Activated CD4-positive, alpha-beta T cell treated with anti-CD3 and anti-CD28 coated beads for 36 hours (primary cell): Measurements from ENCODE around the gene SLC34A3. TPM values are rescaled to one million over a fixed set of nuclear protein-coding genes. Genes with fewer than 3 reads are reported as not detected.

ENCODE experiments used
- ATAC-seq: fragments of 200-7000 bp; cut with Tn5 transposase; one replicate; pipeline ENCODE4 v1.10.0; 2021; ENCODE audit warnings: mild to moderate bottlenecking, moderate library complexity
- CTCF ChIA-PET: fragments of 350-600 bp; sonication (Branson Sonifier 250); formaldehyde crosslinking; loops from one replicate; lab custom pipeline; 2021; ENCODE audit warnings: antibody characterized with exemption; lab: Charles Lee
- POLR2A ChIA-PET: fragments of 350-600 bp; sonication (Branson Sonifier 250); formaldehyde crosslinking; loops from one replicate; lab custom pipeline; 2021; ENCODE audit warnings: antibody characterized with exemption, inconsistent platforms; lab: Charles Lee
- DNase-seq: peaks from one replicate; pipeline ENCODE4 v3.0.0-alpha.2; 2020
- H3K27ac Mint-ChIP-seq: one replicate; pipeline ENCODE4 v1.8.0; 2021; ENCODE audit warnings: mixed read lengths
- H3K27me3 Mint-ChIP-seq: one replicate; pipeline ENCODE4 v1.8.0; 2021; ENCODE audit warnings: mixed read lengths
- H3K36me3 Mint-ChIP-seq: one replicate; pipeline ENCODE4 v1.8.0; 2021; ENCODE audit warnings: low read depth, mixed read lengths
- H3K4me1 Mint-ChIP-seq: one replicate; pipeline ENCODE4 v1.8.0; 2021; ENCODE audit warnings: mixed read lengths
- H3K4me3 Mint-ChIP-seq: one replicate; pipeline ENCODE4 v1.8.0; 2021; ENCODE audit warnings: mild to moderate bottlenecking, moderate library complexity, mixed read lengths
- H3K9me3 Mint-ChIP-seq: one replicate; pipeline ENCODE4 v1.8.0; 2021; ENCODE audit warnings: low read depth, mixed read lengths
- intact Hi-C, 2 experiments: fragments of 100-400 bp; cut with DNase I in 1 of 2; cut with micrococcal nuclease in 1 of 2; formaldehyde crosslinking; loops; one replicate each; pipeline versions ENCODE4 v1.14.2 to v1.15.1; 2022 to 2024; cut with DNase I, micrococcal nuclease
- total RNA-seq, 2 experiments: library from RNA; stranded (reverse); gene quantifications; one replicate each; pipeline ENCODE4 v1.2.3, GENCODE V29; 2021

SLC34A3 gene
- total RNA-seq, 2 experiments from 2014 or later: not detected

DNA sequence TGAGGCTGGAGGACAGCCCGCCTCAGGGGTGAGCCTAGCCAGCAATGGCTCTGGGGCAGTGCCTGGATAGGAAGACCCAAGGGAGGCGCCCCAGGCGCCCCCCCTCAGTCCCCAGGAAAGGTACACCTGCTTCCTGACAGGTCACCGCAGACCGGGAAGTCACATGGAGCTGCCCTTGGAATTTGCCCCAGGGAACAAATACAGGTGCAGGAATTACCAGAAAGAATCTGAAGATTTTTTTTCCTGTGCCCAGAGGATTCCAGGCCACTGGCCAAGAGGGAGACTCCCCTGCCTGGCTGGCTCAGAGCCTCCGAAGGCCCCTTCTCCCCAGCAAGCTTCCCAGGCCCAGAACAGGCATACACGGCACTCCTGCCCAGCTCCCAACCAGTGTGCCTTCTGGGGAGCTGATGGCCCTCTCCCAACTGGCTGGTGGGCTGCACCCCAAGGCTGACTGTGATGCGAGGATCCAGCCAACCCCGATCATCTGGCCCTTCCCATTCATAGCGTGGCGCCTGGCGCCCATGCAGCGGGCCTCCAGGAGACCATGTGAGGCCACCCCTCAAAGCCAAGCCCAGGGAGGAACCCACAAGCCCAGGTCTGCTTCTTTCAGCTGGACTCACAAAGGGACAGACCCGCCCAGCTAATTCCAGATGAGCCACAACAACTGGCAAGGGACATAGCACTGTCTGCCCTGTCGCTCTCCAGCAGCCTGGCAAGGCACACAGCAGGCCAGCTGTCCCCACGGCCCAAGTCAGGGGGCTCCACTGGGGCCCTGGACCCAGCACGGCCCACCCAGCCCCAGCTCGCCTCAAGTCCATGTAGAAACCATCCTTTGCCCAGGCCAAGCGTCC is 32.4 kb upstream of the SLC34A3 start:
- Mint-ChIP-seq H3K9me3 (no peaks in the 10 kb centered on the region), H3K4me1 (peaks cover 20% of the 10 kb centered on the region), H3K36me3 (no peaks in the 10 kb centered on the region), H3K4me3 (peak overlapping the region; percentile 33), H3K27me3 (no peaks in the 10 kb centered on the region), H3K27ac (no peak overlapping the region)
- intact Hi-C loops: no loop called here
- ATAC-seq (no peak), DNase-seq (no peak)
- ChIA-PET POLR2A (interaction anchor here (1.0 kb wide), 1 partner anchor 46 kb away, joined by 3 read pairs; no protein-coding TSS in a partner anchor), CTCF (interaction anchor here (0.5 kb wide), 1 partner anchor 527 kb away, joined by 3 read pairs; no protein-coding TSS in a partner anchor)

DNA sequence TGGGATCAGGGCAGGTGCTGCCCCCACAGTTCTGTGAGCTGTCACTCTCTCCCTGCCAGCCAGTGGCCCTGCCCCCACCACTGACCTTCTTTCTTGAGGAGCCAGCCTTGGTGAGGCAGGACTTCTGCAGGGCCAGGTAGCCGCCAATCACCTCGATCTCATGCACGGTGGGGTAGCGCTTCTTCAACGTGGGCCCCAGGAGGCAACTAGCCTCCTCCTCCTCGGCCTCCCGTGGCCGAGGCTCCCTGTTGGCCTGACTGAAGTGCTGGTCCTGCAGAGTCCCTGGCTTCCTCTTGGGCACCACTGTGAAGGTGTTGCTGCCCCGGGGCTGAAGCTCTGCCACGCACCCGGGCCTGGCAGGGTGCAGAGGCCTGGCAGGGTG is 31.8 kb upstream of the SLC34A3 start:
- no peak overlapping the region for H3K27ac Mint-ChIP-seq
- peaks cover 22% of the 10 kb centered on the region for H3K4me1 Mint-ChIP-seq

DNA sequence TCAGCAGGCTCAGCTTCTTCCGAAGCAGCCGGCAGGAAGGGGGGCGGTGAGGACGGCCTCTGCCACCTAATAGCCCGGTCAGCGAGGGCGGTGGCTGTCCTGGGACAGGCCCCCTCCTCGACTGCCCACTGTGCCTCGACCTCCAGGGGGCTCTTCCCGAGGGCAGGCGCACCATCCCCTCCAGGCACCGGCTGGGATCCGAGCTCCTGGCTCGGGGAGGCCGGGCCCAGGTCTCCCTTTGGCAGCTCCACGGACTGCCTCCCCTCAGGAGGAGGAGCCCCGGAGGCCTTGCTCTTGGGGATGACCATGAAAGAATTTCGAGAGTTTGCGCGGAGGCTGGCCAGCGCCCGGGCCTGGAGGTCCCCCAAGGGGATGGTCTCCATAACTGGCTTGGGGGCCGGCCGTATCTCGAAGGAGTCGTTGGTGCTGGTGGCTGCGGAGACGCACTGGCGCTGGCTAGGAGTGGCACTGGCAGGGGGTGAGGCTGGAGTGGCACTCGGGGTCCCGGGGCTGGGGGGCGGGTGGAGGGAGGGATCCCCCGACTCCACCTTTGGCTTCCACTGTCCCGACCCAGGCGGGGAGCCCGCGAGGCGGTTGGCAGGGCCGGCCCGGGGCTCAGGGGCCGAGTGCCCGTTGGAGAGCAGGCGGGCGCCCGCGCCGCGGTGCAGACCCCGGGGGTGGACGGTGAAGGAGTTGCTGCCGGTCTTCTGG is 31.1 kb upstream of the SLC34A3 start:
- H3K27ac Mint-ChIP-seq: no peak overlapping the region
- POLR2A ChIA-PET: no interaction called here
- intact Hi-C loops: loop anchor here (1.0 to 5.0 kb wide), 13 partner anchors 11 to 716 kb away; partner anchors contain the start of genes ANAPC2 (in 2 of the 2), SSNA1 (in 2 of the 2), ABCA2 (in 1 of the 2) and EXD3 (in 1 of the 2)

More for the DNA sequence above, 31.8 kb upstream of the SLC34A3 start:
- intact Hi-C loops: no loop called here
- H3K27me3 Mint-ChIP-seq: no peaks in the 10 kb centered on the region
- H3K4me3 Mint-ChIP-seq: peak overlapping the region; percentile 72
- POLR2A ChIA-PET: interaction anchor here (1.0 kb wide), 1 partner anchor 45 kb away, joined by 3 read pairs; no protein-coding TSS in a partner anchor
- CTCF ChIA-PET: interaction anchor here (0.5 kb wide), 1 partner anchor 527 kb away, joined by 3 read pairs; no protein-coding TSS in a partner anchor
- no peaks in the 10 kb centered on the region for H3K9me3 Mint-ChIP-seq
- ATAC-seq: no peak
- H3K36me3 Mint-ChIP-seq: no peaks in the 10 kb centered on the region
- DNase-seq: no peak

DNA sequence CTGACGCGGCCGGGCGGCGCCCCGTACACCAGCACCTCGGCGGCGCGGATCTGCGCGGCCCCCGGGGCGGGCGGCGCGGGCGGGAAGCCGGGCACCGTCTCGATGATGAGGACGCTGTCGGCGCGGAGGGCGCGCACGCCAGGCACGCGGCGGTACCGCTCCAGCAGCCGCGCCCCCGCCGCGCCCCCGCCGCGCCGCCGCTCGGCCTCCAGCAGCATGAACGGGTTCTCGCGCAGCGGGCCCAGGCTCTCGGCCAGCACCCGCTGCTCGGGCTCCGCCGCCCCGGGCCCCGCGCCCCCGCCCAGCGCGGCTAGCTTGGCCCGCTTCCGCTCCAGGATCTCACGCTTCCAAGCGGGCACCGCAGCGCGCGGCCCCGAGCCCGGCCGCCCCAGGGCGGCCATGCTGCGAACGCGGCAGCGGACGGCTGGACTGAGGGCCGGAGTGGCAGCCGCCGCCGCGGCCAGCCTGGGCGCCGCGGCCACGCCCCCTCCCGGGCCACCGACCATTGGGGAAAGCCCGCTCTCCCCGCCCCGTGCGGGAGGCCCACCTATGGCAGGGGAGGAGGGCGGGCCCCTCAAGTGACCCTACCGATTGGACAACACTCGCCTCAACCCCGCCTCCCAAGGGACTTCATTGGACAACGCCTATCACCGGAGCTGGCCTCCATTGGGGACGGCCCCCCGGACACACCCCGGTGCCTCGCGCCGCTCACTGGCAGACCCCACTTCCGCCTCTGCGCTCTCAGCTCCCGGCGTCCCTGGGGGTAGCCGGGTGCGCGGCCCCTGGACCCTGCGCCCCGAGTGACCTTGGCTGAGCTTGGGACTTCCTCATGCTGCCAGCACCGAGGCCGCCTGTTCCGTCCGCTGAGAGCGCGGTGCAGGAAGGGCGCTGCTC is 30.1 kb upstream of the SLC34A3 start, which contains the start of gene TPRN:
Gene TPRN, minus strand, starts transcription at position 431 of the 894 bp plus-strand sequence. Its CDS starts 30 bp downstream, at position 401.
- POLR2A ChIA-PET: interaction anchor here (0.5 to 1.2 kb wide), 7 partner anchors 12 to 425 kb away, joined by 3 to 8 read pairs (median 4); partner anchors contain the start of genes SSNA1 and TUBB4B

More for the DNA sequence above, 31.1 kb upstream of the SLC34A3 start:
- H3K9me3 Mint-ChIP-seq: no peaks in the 10 kb centered on the region
- H3K27me3 Mint-ChIP-seq: no peaks in the 10 kb centered on the region
- H3K4me1 Mint-ChIP-seq: peaks cover 29% of the 10 kb centered on the region
- ATAC-seq (no peak), DNase-seq (no peak)
- CTCF ChIA-PET: no interaction called here
- H3K4me3 Mint-ChIP-seq: peak overlapping the region; percentile 72
- H3K36me3 Mint-ChIP-seq: no peaks in the 10 kb centered on the region

DNA sequence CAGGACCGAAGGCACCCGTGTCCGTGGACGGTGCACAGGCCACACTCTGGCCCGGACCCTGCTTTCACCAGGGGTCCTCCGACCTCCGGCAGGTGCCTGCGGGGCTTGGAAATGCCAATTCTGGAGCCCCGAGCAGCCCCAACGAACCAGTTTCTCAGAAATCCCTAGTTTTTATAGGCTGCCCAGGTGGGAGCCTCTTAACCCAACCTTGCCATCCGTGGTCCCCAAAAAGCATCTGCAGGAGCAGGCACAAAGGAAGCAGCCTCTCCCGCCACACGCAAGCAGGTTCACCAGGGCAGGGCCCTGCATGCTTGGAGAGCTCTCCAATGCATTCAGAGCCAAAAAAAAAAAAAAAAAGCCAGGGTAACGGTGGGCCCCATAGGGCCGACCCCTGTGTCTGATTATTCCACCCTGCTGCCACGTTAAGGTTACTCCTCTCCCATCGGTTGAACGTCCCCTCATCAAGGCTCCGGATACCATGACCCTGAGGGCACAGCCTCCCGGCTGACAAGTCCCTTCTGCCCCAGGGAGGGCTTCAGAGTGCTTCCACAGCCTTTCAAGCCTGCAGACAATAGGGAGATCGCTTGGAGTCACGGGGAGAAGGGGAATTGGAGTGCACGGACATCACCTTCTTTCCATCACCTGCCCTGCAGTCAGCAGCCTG is 29.4 kb upstream of the SLC34A3 start:
- Mint-ChIP-seq H3K27me3 (no peaks in the 10 kb centered on the region), H3K4me1 (peaks cover 30% of the 10 kb centered on the region), H3K9me3 (no peaks in the 10 kb centered on the region), H3K36me3 (peaks cover 4% of the 10 kb centered on the region), H3K27ac (peak overlapping the region; percentile 76), H3K4me3 (peak overlapping the region; percentile 79)
- ChIA-PET CTCF (interaction anchor here (0.7 to 1.3 kb wide), 9 partner anchors 10 to 115 kb away, joined by 3 to 5 read pairs (median 4); partner anchors contain the start of genes ANAPC2, MAN1B1, NELFB and RNF224), POLR2A (interaction anchor here (0.5 to 1.2 kb wide), 7 partner anchors 12 to 424 kb away, joined by 3 to 8 read pairs (median 4); partner anchors contain the start of genes SSNA1 and TUBB4B)
- DNase-seq: no peak
- intact Hi-C loops: loop anchor here in 1 of 2 experiments (5.0 kb wide), 1 partner anchor 314 kb away; the partner anchor contains the start of gene TRAF2
- ATAC-seq: no peak

More for the DNA sequence above, 30.1 kb upstream of the SLC34A3 start, which contains the start of gene TPRN:
- CTCF ChIA-PET: interaction anchor here (0.7 to 1.1 kb wide), 7 partner anchors 10 to 114 kb away, joined by 3 to 5 read pairs (median 4); partner anchors contain the start of genes MAN1B1, NELFB, RNF224 and TUBB4B
- DNase-seq (peak; percentile 99), ATAC-seq (peak; percentile 99)
- Mint-ChIP-seq H3K36me3 (peaks cover 1% of the 10 kb centered on the region), H3K9me3 (no peaks in the 10 kb centered on the region), H3K4me3 (peak within 1 kb of the TSS; percentile 79), H3K27me3 (no peaks in the 10 kb centered on the region), H3K4me1 (peaks cover 29% of the 10 kb centered on the region), H3K27ac (peak within 1 kb of the TSS; percentile 76)
- intact Hi-C loops: loop anchor here (1.0 to 5.0 kb wide), 13 partner anchors 12 to 717 kb away; partner anchors contain the start of genes ANAPC2 (in 2 of the 2), SSNA1 (in 2 of the 2), ABCA2 (in 1 of the 2) and EXD3 (in 1 of the 2)

DNA sequence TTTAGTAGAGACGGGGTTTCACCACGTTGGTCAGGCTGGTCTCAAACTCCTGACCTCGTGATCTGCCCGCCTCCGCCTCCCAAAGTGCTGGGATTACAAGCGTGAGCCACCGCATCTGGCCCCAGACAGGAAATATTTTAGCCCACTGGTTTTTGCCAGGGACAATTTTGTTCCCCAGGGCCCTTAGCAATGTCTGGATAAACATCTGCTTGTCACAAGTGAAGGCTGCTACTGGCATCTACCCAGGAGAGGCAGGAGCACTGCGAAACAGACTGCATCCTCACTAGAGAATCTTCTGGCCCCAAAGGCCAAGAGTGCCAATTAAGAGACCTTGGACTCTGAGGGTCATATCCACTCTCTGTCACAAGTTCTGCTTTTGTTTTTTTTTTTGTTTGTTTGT is 27.7 kb upstream of the SLC34A3 start:
- Mint-ChIP-seq H3K27me3 (no peaks in the 10 kb centered on the region), H3K4me3 (no peak overlapping the region), H3K27ac (no peak overlapping the region), H3K36me3 (peaks cover 14% of the 10 kb centered on the region), H3K4me1 (peaks cover 43% of the 10 kb centered on the region), H3K9me3 (no peaks in the 10 kb centered on the region)
- intact Hi-C loops: loop anchor here in 1 of 2 experiments (5.0 kb wide), 1 partner anchor 316 kb away; the partner anchor contains the start of gene TRAF2
- POLR2A ChIA-PET: no interaction called here
- ATAC-seq: no peak
- CTCF ChIA-PET: interaction anchor here (1.9 kb wide), 1 partner anchor 34 kb away, joined by 5 read pairs; no protein-coding TSS in a partner anchor
- no peak for DNase-seq

DNA sequence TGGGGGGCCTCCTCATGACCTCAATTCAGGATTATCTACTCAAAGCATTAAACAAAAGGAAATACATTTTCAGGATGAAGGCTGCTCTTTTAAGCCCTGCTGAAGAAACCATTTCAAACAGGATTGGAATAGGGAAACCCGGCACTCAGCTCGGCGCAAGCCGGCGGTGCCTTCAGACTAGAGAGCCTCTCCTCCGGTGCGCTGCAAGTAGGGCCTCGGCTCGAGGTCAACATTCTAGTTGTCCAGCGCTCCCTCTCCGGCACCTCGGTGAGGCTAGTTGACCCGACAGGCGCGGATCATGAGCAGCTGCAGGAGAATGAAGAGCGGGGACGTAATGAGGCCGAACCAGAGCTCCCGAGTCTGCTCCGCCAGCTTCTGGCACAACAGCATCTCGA is 26.0 kb upstream of the SLC34A3 start:
- Mint-ChIP-seq H3K27me3 (no peaks in the 10 kb centered on the region), H3K9me3 (no peaks in the 10 kb centered on the region), H3K4me3 (peak overlapping the region; percentile 93), H3K27ac (peak overlapping the region; percentile 93), H3K4me1 (peaks cover 39% of the 10 kb centered on the region), H3K36me3 (peaks cover 18% of the 10 kb centered on the region)
- intact Hi-C loops: loop anchor here (1.0 to 5.0 kb wide), 9 partner anchors 15 to 317 kb away; partner anchors contain the start of genes TUBB4B (in 2 of the 2), ANAPC2 (in 1 of the 2), DPP7 (in 1 of the 2) and NELFB (in 1 of the 2)
- ATAC-seq (no peak), DNase-seq (no peak)
- ChIA-PET POLR2A (interaction anchor here (0.7 to 1.0 kb wide), 2 partner anchors 50 to 121 kb away, joined by 3 read pairs; partner anchors contain the start of gene NELFB), CTCF (interaction anchor here (0.6 to 2.4 kb wide), 5 partner anchors 18 to 363 kb away, joined by 3 to 11 read pairs (median 5); partner anchors contain the start of genes RNF208 and RNF224)

DNA sequence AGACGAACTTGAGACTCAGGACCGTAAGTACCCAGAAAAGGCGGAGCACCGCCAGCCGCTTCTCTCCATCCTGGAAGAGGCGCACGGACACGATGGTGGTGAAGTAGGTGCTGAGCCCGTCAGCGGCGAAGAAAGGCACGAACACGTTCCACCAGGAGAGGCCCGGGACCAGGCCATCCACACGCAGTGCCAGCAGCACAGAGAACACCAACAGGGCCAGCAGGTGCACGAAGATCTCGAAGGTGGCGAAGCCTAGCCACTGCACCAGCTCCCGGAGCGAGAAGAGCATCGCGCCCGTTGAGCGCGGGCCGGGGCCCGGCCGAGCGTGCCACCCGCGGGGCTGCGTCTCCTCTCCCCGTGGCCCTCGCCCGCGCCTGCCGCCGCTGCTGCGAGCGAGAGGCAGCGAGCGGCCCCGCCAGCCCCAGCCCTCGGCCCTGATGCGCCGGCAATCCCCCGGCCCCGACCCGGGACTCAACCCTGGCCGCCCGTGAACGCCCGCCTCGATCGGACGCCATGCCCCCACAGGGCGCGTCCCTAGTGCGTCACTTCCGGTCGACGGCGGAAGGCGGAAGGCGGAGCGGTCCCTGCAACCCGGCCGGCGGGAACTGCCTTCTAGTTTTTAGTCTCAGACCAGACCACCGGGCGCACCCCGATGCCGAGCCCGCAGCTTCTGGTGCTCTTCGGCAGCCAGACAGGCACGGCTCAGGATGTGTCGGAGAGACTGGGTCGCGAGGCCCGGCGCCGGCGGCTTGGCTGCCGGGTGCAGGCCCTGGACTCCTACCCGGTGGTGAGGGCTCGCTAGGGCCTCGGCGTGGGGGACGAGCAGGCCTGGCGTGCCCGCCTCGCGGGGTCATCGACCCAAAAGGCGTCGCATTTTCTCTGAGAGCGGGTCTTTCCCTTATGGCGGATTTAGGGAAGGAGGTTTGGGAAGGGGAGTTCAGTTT is 25.3 kb upstream of the SLC34A3 start, which contains the start of the genes NDOR1 and TMEM203:
Gene NDOR1, plus strand, starts transcription at position 575 of the 944 bp plus-strand sequence. Its CDS starts 78 bp downstream, at position 653.
Gene TMEM203, minus strand, starts transcription at position 523 of the 944 bp plus-strand sequence. Its CDS starts 234 bp downstream, at position 289.
- ATAC-seq: peak; percentile 53
- DNase-seq: peak; percentile 97
- Mint-ChIP-seq H3K4me3 (peak within 1 kb of the TSS; percentile 93), H3K4me1 (peaks cover 39% of the 10 kb centered on the region), H3K27me3 (no peaks in the 10 kb centered on the region), H3K36me3 (peaks cover 20% of the 10 kb centered on the region), H3K9me3 (no peaks in the 10 kb centered on the region), H3K27ac (peak within 1 kb of the TSS; percentile 93)
- ChIA-PET CTCF (interaction anchor here (0.8 to 2.4 kb wide), 3 partner anchors 18 to 364 kb away, joined by 4 to 11 read pairs (median 9); partner anchors contain the start of genes RNF208 and RNF224), POLR2A (interaction anchor here (0.7 kb wide), 1 partner anchor 122 kb away, joined by 3 read pairs; no protein-coding TSS in a partner anchor)
- intact Hi-C loops: loop anchor here (1.0 to 2.0 kb wide), 8 partner anchors 16 to 91 kb away; partner anchors contain the start of genes TUBB4B (in 2 of the 2), ANAPC2 (in 1 of the 2), DPP7 (in 1 of the 2) and NELFB (in 1 of the 2)
